SK-N-MC (cell line): ENCODE data around the gene TAF4.
"Not testable (repeated sequence)": the region's sequence is repeated elsewhere in the genome, so short reads cannot be mapped to it uniquely, and the experiment has no call there.

Source experiments
- DNase-seq: peaks from one replicate; pipeline ENCODE4 v3.0.0-alpha.2; 2011; ENCODE audit warnings: low read depth, low spot score
- H3K27ac ChIP-seq: fragments of 200-600 bp; sonication (generic); 2 replicates; pipeline ENCODE4 v1.5.1; 2016; ENCODE audit warnings: mixed run types
- H3K36me3 ChIP-seq: fragments of 200-600 bp; sonication (generic); 2 replicates; pipeline ENCODE4 v1.6.1; 2017; ENCODE audit warnings: antibody characterized with exemption, low read length, mixed read lengths; ENCODE audit not compliant: insufficient read depth
- H3K4me3 ChIP-seq: fragments of 200-600 bp; sonication (generic); 2 replicates; pipeline ENCODE4 v1.5.1; 2016
- H3K9ac ChIP-seq: fragments of 200-600 bp; sonication (generic); 2 replicates; pipeline ENCODE4 v1.8.0; 2017; ENCODE audit warnings: mixed run types, mixed read lengths; ENCODE audit not compliant: insufficient read length
- H3K9me3 ChIP-seq: fragments of 200-600 bp; sonication (generic); 2 replicates; pipeline ENCODE4 v1.6.1; 2017; ENCODE audit warnings: low read depth, mild to moderate bottlenecking, antibody characterized with exemption, low read length, moderate library complexity, mixed read lengths
- EZH2 ChIP-seq: fragments of 200-600 bp; sonication (generic); IDR thresholded peaks from one replicate; pipeline ENCODE4 v1.6.1; 2017; ENCODE audit warnings: antibody characterized with exemption
- FOXP2 ChIP-seq: optimal IDR thresholded peaks from 2 replicates; pipeline ENCODE3; 2011; ENCODE audit warnings: mild to moderate bottlenecking, moderate library complexity; ENCODE audit not compliant: insufficient read depth; ENCODE audit errors: extremely low read length, control extremely low read depth
- POLR2AphosphoS5 ChIP-seq: IDR thresholded peaks from 2 replicates; pipeline ENCODE4 v1.6.1; 2012; ENCODE audit warnings: mild to moderate bottlenecking, low read depth, low read length, borderline replicate concordance

The TAF4 gene

GRCh38 chr20:62101078-62101477 is 35.4 kb upstream of the TAF4 start:
- no peaks in the 10 kb centered on the region for H3K9me3 ChIP-seq
- no peaks in the 10 kb centered on the region for H3K36me3 ChIP-seq

DNA sequence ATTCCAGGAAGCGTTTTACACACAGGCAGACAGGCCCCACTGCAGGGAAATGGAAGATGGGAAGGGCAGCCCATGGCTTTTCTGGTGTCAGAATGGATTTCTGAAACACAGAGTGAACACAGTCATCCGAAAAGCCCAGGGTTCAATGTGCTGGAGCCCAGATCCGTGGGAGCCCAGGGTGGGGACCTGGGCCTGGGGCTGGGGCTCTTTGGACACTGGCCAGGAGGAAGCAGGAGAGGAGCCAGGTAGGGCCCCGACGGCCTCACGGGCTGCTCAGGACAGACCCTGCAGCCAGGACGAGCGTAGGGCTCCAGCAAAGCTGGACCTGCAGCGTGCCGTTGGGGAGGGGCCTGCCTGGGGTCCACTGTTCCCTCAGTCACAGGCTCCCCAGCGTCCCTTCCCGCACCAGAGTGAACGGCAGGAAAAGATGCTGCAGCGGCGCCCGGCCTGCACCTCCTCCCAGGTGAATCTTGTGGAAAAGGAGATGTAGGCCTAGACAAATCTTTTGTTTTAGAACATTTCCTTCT is 32.3 kb upstream of the TAF4 start:
- no peak for DNase-seq
- Histone ChIP-seq H3K9me3 (no peaks in the 10 kb centered on the region), H3K9ac (no peak overlapping the region), H3K27ac (no peak overlapping the region), H3K4me3 (no peak overlapping the region), H3K36me3 (no peaks in the 10 kb centered on the region)
- TF ChIP-seq POLR2AphosphoS5: no peak
- TF ChIP-seq FOXP2: no peak
- no peak for TF ChIP-seq EZH2

More at GRCh38 chr20:62101078-62101477, 35.4 kb upstream of the TAF4 start:
- Histone ChIP-seq H3K4me3 (no peak overlapping the region), H3K27ac (no peak overlapping the region), H3K9ac (no peak overlapping the region)
- no peak for TF ChIP-seq POLR2AphosphoS5
- TF ChIP-seq EZH2: no peak
- no peak for TF ChIP-seq FOXP2
- no peak for DNase-seq

GRCh38 chr20:62096421-62097380 is 31.0 kb upstream of the TAF4 start:
- DNase-seq: no peak
- Histone ChIP-seq H3K9ac (no peak overlapping the region), H3K4me3 (no peak overlapping the region), H3K9me3 (no peaks in the 10 kb centered on the region), H3K36me3 (no peaks in the 10 kb centered on the region), H3K27ac (no peak overlapping the region)
- TF ChIP-seq POLR2AphosphoS5 (no peak), FOXP2 (no peak), EZH2 (no peak)

DNA sequence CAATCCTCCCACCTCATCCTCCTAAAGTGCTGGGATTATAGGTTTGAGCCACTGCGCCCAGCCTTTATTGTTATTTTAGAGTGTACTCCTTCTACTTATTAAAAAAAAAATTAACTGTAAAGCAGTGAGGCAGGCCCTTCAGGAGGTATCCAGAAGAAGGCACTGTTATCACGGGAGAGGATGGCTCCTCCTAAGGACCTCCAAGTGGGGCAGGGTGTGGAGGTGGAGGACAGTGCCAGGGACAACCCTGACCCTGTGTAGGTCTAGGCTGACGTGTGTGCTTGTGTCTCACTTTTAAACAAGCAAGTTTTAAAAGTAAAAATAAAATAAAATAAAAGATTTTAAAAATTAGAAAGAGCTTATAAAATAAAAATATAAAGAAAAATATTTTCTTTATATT is 23.7 kb upstream of the TAF4 start:
- H3K9me3 ChIP-seq: no peaks in the 10 kb centered on the region

DNA sequence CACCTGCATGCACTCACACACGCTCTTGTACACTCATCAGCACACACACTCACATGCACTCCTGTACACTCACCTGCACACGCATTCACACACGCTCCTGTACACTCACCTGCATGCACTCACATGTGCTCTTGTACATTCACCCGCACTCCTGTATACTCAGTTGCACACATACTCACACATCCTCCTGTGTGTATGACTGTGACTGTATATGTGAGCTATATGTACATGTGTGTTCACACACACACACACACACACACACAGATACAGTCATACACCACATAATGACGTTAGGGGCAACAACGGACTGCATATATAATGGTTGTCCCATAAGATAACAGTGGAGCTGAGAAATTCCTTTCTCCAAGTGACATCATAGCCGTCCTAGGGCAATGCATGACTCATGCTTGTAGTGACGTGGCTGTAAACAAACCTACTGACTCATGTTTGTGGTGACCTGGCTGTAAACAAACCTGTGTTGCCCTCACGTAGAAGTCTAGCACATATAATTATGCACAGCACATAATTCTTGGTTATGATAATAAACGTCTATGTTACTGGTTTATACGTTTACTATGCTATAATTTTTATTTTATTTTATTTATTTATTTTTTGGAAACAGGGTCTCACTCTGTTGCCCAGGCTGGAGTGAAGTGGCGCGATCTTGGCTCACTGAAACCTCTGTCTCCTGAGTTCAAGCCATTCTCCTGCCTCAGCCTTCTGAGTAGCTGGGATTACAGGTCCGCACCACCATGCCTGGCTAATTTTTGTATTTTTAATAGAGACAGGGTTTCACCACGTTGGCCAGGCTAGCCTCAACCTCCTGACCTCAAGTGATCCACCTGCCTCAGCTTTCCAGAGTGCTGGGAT is 22.8 kb upstream of the TAF4 start:
- no peak for DNase-seq
- no peak overlapping the region for H3K4me3 ChIP-seq
- TF ChIP-seq EZH2: no peak
- TF ChIP-seq FOXP2: no peak
- no peak for TF ChIP-seq POLR2AphosphoS5
- no peak overlapping the region for H3K27ac ChIP-seq
- no peaks in the 10 kb centered on the region for H3K36me3 ChIP-seq
- H3K9ac ChIP-seq: no peak overlapping the region
- no peaks in the 10 kb centered on the region for H3K9me3 ChIP-seq

More for the DNA sequence above, 23.7 kb upstream of the TAF4 start:
- no peak overlapping the region for H3K4me3 ChIP-seq
- no peak overlapping the region for H3K27ac ChIP-seq
- no peak overlapping the region for H3K9ac ChIP-seq
- TF ChIP-seq FOXP2 (no peak), EZH2 (no peak), POLR2AphosphoS5 (no peak)
- no peak for DNase-seq
- no peaks in the 10 kb centered on the region for H3K36me3 ChIP-seq

- TF ChIP-seq EZH2: no peak
- TF ChIP-seq POLR2AphosphoS5: no peak
- no peak for TF ChIP-seq FOXP2
- no peak overlapping the region for H3K27ac ChIP-seq
- no peak overlapping the region for H3K9ac ChIP-seq
- H3K36me3 ChIP-seq: no peaks in the 10 kb centered on the region
- no peak overlapping the region for H3K4me3 ChIP-seq
- DNase-seq: no peak
- no peaks in the 10 kb centered on the region for H3K9me3 ChIP-seq
Observed at GRCh38 chr20:62087632-62088031, 22.0 kb upstream of the TAF4 start.

- TF ChIP-seq POLR2AphosphoS5: no peak
- TF ChIP-seq FOXP2: no peak
- TF ChIP-seq EZH2: no peak
- H3K9me3 ChIP-seq: no peaks in the 10 kb centered on the region
- no peak overlapping the region for H3K9ac ChIP-seq
- H3K4me3 ChIP-seq: no peak overlapping the region
- DNase-seq: no peak
- no peak overlapping the region for H3K27ac ChIP-seq
- no peaks in the 10 kb centered on the region for H3K36me3 ChIP-seq
Observed at GRCh38 chr20:62087227-62087626, 21.5 kb upstream of the TAF4 start.

GRCh38 chr20:62085206-62085605 is 19.5 kb upstream of the TAF4 start:
- H3K9me3 ChIP-seq: no peaks in the 10 kb centered on the region
- TF ChIP-seq POLR2AphosphoS5 (no peak), EZH2 (no peak), FOXP2 (no peak)
- no peaks in the 10 kb centered on the region for H3K36me3 ChIP-seq
- no peak for DNase-seq
- H3K27ac ChIP-seq: no peak overlapping the region
- no peak overlapping the region for H3K9ac ChIP-seq
- H3K4me3 ChIP-seq: no peak overlapping the region

- H3K9me3 ChIP-seq, H3K27ac ChIP-seq, DNase-seq, H3K36me3 ChIP-seq, H3K9ac ChIP-seq, H3K4me3 ChIP-seq: not testable (repeated sequence)
Observed at GRCh38 chr20:62084224-62084623, 18.5 kb upstream of the TAF4 start.
